Body of pancreas (tissue), 4 donors: ENCODE measurements around the gene ACAP2.

Experiments
- CTCF ChIP-seq, 7 experiments: fragments of 450-650 bp in 4 of 7; fragments of 200-600 bp in 3 of 7; sonication (generic) in 3 of 7; IDR thresholded peaks; one replicate each; pipeline ENCODE4 v1.5.1; 2016 to 2019; ENCODE audit warnings: antibody characterized with exemption in 7 of 7
- POLR2A ChIP-seq, 3 donors: fragments of 450-650 bp; IDR thresholded peaks; one replicate each; pipeline ENCODE4 v1.6.1; 2016; ENCODE audit warnings: antibody characterized with exemption in 3 of 3, mild to moderate bottlenecking in 2 of 3

- TF ChIP-seq CTCF (IDR thresholded peaks at IDR 0.05) (no peak), POLR2A (IDR thresholded peaks at IDR 0.05) (no peak)
Measured at GRCh38 chr3:195372220-195372619, 70.6 kb downstream of the ACAP2 start.
